Spleen (tissue), 7 donors: ENCODE measurements around the gene ZFAND5.

Experiments used
- POLR2A ChIP-seq, 3 donors: fragments of 450-650 bp; IDR thresholded peaks; one replicate each; pipeline ENCODE4 v1.5.1; 2017; ENCODE audit warnings: antibody characterized with exemption in 3 of 3, mild to moderate bottlenecking in 1 of 3
- POLR2AphosphoS5 ChIP-seq, 3 donors: sonication (generic); formaldehyde crosslinking; IDR thresholded peaks; one replicate each; pipeline ENCODE4 v1.5.1; 2017; ENCODE audit warnings: antibody characterized with exemption in 3 of 3
- TF ChIP-seq, protein P1 (sequence below), 11 experiments: fragments of 200-600 bp in 7 of 11; fragments of 450-650 bp in 4 of 11; sonication (generic) in 4 of 11; IDR thresholded peaks in 8 of 11; conservative IDR thresholded peaks in 3 of 11; 1 replicate in 7 of 11; 2 replicates in 4 of 11; pipeline versions ENCODE4 v1.4.0 to v1.8.0; 2016 to 2021; ENCODE audit warnings: antibody characterized with exemption in 11 of 11, inconsistent platforms in 4 of 11, mild to moderate bottlenecking in 1 of 11
- donor health status: DM: no; HTN: no; CAD: no; lungs with moderate emphysema.
- donor health status: DM: no; HTN: no; CAD: no.
- donor health status: DM: no; HTN: no; CAD: no.

DNA sequence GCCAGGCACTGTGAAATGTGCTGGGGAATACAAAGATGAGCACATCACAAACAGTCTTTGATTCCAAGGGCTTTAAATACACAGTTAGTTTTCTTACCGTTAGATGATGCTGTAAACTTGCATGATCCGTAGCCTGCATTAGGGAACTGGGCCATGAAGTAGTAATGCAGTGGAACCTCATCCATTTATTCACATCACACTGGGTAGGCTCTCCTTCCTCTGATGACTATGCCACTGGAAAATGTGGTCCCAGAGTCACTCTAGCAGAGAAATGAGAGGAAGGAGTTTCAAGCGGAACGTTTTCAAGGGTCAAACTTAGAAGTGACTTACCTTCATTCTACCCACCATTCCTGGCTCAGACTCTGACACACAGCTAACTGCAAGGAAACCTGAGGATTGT is 26.4 kb downstream of the ZFAND5 start:
- TF ChIP-seq, protein P1, sequence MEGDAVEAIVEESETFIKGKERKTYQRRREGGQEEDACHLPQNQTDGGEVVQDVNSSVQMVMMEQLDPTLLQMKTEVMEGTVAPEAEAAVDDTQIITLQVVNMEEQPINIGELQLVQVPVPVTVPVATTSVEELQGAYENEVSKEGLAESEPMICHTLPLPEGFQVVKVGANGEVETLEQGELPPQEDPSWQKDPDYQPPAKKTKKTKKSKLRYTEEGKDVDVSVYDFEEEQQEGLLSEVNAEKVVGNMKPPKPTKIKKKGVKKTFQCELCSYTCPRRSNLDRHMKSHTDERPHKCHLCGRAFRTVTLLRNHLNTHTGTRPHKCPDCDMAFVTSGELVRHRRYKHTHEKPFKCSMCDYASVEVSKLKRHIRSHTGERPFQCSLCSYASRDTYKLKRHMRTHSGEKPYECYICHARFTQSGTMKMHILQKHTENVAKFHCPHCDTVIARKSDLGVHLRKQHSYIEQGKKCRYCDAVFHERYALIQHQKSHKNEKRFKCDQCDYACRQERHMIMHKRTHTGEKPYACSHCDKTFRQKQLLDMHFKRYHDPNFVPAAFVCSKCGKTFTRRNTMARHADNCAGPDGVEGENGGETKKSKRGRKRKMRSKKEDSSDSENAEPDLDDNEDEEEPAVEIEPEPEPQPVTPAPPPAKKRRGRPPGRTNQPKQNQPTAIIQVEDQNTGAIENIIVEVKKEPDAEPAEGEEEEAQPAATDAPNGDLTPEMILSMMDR (IDR thresholded peaks at IDR 0.05 in 8 of 11, conservative IDR thresholded peaks at IDR 0.05 in 3 of 11): no peak
- no peak for TF ChIP-seq POLR2AphosphoS5 (IDR thresholded peaks at IDR 0.05)
- no peak for TF ChIP-seq POLR2A (IDR thresholded peaks at IDR 0.05)
